GM11168 (cell line): ENCODE measurements around the gene GLIS2.

Experiments
- in situ Hi-C: fragments of 300-500 bp; cut with MboI; formaldehyde crosslinking; loops from one replicate; pipeline ENCODE4 v1.12.0; 2022; ENCODE audit warnings: low sequenced_read_pairs; ENCODE audit not compliant: unreplicated experiment

The GLIS2 gene

DNA sequence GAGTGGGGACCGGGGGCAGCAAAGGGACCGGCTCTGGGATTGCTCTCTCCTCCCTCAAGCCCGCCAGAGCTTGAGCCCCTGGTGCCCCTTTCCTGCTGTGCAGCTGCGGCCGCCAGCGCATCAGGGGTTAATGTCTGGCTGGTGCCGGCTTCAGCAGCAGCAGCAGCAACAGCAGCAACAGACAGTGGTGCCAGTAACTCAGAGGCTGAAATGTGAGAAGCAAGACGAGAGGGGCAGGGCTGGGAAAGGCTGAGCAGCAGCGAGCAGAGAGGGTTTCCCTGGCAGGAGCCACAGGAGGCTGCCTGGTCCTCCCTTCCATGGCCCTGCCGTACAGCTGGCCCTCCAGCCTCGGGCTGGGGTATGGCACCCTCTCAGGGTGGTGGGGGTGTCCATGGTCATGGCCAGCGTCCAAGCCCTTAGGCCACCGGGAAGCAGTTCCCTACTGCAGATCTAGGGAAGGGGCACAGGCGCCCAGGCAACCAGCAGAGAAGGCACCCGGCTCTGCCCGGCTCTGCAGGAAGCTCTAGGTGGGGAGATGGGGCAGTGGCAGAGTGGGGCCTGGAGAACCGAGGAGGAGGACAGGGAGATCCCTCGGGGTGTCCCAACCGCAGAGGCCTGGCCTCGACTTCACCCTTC, 21.9 kb upstream of the GLIS2 start:
- in situ Hi-C loops = loop anchor here (5.0 kb wide), 1 partner anchor 38 kb away; no protein-coding TSS in a partner anchor

DNA sequence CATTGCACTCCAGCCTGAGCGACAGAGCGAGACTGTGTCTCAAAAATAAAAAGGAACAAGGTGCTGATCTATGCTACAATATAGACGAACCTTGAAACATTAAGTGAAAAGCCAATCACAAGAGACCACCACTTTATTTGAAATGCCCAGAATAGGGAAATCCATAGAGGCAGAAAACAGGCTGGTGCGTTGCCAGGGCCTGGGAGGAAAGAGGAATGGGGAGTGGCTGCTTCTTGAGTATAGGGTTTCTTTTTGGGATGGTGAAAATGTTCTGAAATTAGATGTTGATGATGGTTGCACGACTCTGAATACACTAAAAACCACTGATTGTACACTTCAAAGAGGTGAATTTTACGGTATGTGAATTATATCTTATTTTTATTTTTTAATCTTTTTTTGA, 20.3 kb upstream of the GLIS2 start:
- in situ Hi-C loops = no loop called here

GRCh38 chr16:4297480-4297879, 18.4 kb upstream of the GLIS2 start:
- in situ Hi-C loops = no loop called here

- in situ Hi-C loops = no loop called here
Observed at GRCh38 chr16:4298761-4299522, 16.9 kb upstream of the GLIS2 start.

GRCh38 chr16:4301177-4301576, 14.7 kb upstream of the GLIS2 start:
- in situ Hi-C loops = no loop called here

DNA sequence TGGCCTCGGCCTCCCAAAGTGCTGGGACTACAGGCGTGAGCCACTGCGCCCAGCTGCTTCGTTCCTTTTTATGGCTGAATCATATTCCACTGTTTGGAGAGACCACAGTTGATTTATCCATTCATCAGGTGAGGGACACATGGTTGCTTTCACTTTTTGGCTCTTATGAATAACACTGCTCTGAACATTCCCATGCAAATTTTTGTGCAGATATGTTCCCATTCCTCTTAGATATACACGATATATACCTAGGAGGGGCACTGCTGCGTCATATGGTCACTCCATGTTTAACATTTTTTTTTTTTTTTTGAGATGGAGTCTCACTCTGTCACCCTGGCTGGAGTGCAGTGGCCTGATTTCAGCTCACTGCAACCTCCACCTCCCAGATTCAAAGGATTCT, 13.9 kb upstream of the GLIS2 start:
- in situ Hi-C loops = no loop called here

DNA sequence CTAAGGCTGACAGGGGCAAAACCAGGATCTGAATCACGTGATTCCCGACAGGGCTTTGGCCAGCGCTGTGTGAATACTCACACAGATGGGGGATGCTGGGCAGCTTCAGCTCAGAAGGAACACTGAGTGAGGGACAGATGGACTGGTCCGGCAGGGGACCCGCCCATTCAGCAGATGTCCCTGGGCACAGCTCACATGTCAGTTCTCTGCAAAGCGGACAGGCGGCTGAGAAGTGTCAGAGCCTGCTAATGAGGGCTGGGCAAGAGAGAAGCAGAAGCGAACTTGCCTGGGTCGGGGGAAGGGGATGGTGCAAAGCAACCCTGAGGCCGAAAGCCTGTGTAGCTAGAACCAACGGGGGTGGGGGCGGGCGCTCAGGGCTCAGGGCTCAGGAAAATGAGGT, 11.9 kb upstream of the GLIS2 start:
- in situ Hi-C loops = no loop called here

GRCh38 chr16:4306470-4307214, 9.2 kb upstream of the GLIS2 start:
- in situ Hi-C loops = no loop called here

- in situ Hi-C loops = no loop called here
Observed at GRCh38 chr16:4307215-4308037, 8.4 kb upstream of the GLIS2 start.

GRCh38 chr16:4309102-4309832, 6.6 kb upstream of the GLIS2 start:
- in situ Hi-C loops = no loop called here

DNA sequence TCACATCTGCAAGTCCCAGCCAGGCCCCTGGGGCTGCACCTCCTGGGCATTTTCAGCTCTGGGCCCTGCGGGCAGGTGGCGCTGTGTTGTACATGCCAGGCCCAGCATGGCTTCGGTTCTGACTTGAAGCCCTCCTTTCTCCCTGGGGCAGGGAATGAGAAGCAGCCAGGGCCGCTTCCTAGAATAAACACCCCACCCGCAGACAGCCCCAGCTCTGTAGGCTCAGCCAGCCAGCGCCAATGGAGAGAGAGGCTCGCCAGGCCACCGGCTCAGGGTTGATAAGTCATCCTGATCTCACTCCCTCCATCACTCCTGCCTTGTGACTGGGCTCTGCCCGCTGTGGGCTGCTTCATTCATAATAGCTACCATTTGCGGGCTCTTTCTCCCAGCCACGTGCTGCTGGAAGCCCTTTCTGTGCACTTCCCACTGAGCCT, 6.0 kb upstream of the GLIS2 start:
- in situ Hi-C loops = no loop called here

DNA sequence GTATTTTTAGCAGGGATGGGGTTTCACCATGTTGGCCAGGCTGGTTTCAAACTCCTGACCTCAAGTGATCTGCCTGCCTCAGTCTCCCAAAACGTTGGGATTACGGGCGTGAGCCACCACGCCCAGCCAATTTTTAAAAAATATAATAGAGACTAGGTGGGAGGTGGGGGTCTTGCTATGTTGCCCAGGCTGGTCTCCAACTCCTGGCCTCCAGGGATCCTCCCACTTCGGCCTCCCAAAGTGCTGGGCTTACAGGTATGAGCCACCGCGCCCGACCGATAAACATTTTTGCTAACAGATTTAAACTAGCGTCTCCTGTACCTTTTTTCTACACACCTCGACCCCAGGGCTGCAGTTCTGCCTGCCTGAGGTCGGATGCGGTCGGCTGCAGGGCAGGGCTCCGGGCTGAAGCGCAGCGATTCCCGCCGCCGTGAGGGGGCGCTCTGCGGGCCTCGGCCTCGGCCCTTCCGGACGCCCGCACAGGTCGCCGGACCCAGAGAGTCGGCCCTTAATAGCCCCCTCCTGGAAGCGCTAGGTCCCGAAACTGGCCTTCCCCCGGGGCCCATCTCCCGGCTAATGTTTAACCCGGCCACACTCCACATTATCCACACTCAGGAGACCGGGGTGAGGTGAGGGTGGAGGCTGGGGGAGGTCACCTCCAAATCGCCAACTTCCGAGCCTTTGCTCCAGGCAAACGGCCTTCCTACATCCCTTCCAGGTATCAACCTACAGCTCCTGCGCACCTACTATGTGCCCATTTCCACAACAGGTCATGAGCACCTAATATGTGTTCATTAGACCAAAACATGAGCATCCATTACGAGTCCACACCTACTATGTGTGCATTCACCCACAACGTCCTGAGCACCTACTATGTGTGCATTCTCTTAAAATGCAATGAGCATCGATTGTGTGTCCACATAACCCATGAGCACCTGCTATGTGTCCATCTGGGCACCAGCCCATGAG, 2.0 kb upstream of the GLIS2 start:
- in situ Hi-C loops = no loop called here

DNA sequence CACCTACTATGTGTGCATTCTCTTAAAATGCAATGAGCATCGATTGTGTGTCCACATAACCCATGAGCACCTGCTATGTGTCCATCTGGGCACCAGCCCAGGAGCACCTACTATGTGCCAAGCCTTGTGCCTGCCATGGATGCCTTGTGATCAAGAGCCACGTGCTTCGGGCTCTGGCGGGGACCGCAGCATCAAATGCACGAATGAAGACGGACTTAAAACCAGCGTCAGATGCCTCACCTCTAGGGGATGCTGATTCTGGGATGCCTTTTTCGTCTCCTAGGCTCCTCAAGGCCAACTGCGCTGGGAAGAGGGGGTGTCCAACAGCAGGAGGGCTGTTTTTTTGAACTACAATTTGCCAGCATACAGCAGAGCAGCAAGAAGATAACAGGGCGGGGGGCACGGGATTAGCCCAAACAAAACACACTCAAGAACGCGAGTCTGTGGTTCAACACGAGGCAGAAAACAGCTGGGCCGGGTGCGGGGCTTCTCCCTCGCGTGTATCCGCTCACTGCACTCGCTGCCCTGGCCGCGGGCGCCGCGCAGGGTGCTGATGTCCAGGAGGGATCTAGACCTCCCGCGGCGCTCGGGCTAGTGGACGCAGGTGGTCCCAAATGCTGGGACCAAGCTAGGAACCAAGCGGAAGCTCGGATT, 1.2 kb upstream of the GLIS2 start:
- in situ Hi-C loops = no loop called here

DNA sequence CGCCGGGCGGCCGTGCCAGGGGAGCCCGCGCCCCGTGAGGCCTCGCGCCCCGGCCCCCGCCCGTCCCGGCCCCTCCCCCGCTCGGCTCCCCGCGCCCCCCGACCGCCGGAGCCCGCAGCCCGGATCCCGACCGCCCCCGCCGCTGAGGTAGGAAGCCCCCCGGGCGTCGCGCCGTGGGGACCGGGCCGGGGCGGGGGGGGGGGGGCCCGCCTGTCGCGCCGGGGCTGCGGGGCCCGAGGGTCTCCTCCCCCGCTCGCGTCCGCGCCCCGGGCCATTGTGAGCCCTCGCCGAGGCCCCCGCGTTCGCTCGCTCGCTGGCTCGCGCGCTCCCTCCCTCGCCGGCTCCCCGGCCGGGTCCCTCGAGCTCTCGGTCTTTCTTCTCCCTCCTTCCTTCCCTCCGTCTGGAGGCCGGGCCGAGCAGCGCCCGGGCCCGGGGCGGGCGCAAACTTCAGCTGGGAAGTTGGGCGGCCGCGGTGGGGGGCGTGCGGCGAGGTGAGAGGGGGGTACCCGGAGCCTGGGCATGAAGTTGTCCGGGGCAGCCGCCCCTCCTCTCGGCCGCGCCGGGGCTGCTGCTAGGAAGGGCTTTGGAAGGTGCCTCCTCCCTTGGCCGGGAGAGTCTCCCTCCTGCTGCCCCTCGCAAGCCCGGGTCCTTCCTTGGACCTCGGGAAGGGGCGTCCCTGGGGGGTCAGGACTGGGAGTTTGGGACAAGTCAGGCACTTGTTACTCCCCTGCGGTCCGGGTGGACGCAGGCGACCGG, 419 bp downstream of the GLIS2 start:
- in situ Hi-C loops = no loop called here

GRCh38 chr16:4316864-4317531, 1.1 kb downstream of the GLIS2 start:
- in situ Hi-C loops = no loop called here

GRCh38 chr16:4317532-4318450, 1.9 kb downstream of the GLIS2 start:
- in situ Hi-C loops = no loop called here
